GM12892 (cell line): ENCODE measurements around the gene ZNF407.

Experiments
- POLR2A ChIP-seq: IDR thresholded peaks from 2 replicates; pipeline ENCODE4 v1.6.1; 2011; ENCODE audit warnings: low read depth, low read length, control low read depth
- TAF1 ChIP-seq: IDR thresholded peaks from 2 replicates; pipeline ENCODE4 v1.6.1; 2011; ENCODE audit warnings: low read depth, mild to moderate bottlenecking, control low read depth, low read length, borderline replicate concordance

- TF ChIP-seq POLR2A (no peak), TAF1 (no peak)
These were observed 91.6 kb downstream of the ZNF407 start for GRCh38 chr18:74689251-74689650.
